KMS-11 (cell line): Measurements from ENCODE around the gene FLYWCH1.
A peak's percentile ranks its signal among the peaks of the same experiment; 100 is the strongest.
"Not testable (repeated sequence)": the region's sequence is repeated elsewhere in the genome, so short reads cannot be mapped to it uniquely, and the experiment has no call there.

Source experiments
- H2AFZ ChIP-seq: fragments of 200-600 bp; sonication (generic); 2 replicates; pipeline ENCODE4 v1.6.1; 2016; ENCODE audit warnings: antibody characterized with exemption, mixed run types, low read depth
- H3K27ac ChIP-seq: fragments of 200-600 bp; sonication (generic); 2 replicates; pipeline ENCODE4 v1.6.1; 2016; ENCODE audit warnings: mild to moderate bottlenecking, mixed run types
- H3K27me3 ChIP-seq: fragments of 200-600 bp; sonication (generic); 2 replicates; pipeline ENCODE4 v1.6.1; 2017; ENCODE audit warnings: mild to moderate bottlenecking, low read depth, mixed run types, moderate library complexity; ENCODE audit not compliant: insufficient read depth
- H3K36me3 ChIP-seq: fragments of 200-600 bp; sonication (generic); 2 replicates; pipeline ENCODE4 v1.6.1; 2017; ENCODE audit warnings: mild to moderate bottlenecking, mixed run types; ENCODE audit not compliant: insufficient read depth
- H3K4me1 ChIP-seq: fragments of 200-600 bp; sonication (generic); 2 replicates; pipeline ENCODE4 v1.6.1; 2016; ENCODE audit warnings: mild to moderate bottlenecking, low read depth, mixed run types; ENCODE audit not compliant: poor library complexity, severe bottlenecking
- H3K4me2 ChIP-seq: fragments of 200-600 bp; sonication (generic); 2 replicates; pipeline ENCODE4 v1.7.0; 2016; ENCODE audit warnings: mild to moderate bottlenecking, mixed run types
- H3K4me3 ChIP-seq: fragments of 200-600 bp; sonication (generic); IDR thresholded peaks from 2 replicates; pipeline ENCODE4 v1.6.1; 2017; ENCODE audit warnings: low read depth, low read length, mixed read lengths; ENCODE audit not compliant: insufficient read depth
- H3K79me2 ChIP-seq: fragments of 200-600 bp; sonication (generic); 2 replicates; pipeline ENCODE4 v1.6.1; 2016; ENCODE audit warnings: low read depth, mixed run types; ENCODE audit not compliant: insufficient read depth
- H3K9ac ChIP-seq: fragments of 200-600 bp; sonication (generic); 2 replicates; pipeline ENCODE4 v1.6.1; 2016; ENCODE audit warnings: mild to moderate bottlenecking, mixed run types
- H4K20me1 ChIP-seq: fragments of 200-600 bp; sonication (generic); 2 replicates; pipeline ENCODE4 v1.6.1; 2016; ENCODE audit warnings: mild to moderate bottlenecking, mixed run types; ENCODE audit not compliant: insufficient read depth
- TF ChIP-seq, protein P1 (sequence below): fragments of 200-600 bp; sonication (generic); conservative IDR thresholded peaks from 2 replicates; pipeline ENCODE4 v1.6.1; 2017; ENCODE audit warnings: low read depth, mild to moderate bottlenecking, antibody characterized with exemption, low read length, moderate library complexity, mixed read lengths

FLYWCH1 gene

DNA sequence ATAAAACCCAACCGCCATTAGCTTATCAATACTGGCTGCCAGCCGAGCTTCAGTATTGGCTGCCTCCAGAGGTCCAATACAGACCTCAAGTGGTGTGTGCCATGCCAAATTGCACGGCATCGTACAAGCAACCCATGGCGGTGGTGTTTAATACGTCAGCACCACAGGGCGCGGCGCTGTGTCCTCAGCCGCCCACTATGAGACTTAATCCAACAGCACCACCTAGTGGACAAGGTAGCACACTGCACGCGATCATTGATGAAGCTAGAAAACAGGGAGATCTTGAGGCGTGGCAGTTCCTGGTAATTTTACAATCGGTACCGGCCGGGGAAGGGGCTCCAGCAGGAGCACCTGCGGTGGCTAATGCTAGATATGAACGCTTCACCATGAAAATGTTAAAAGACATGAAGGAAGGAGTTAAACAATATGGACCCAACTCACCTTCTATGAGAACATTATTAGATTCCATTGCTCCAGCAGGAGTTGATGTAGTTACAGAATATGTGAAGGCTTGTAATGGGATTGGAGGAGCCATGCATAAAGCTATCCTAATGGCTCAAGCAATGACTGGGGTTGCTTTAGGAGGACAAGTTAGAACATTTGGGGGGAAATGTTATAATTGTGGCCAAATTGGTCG is 15.4 kb downstream of the FLYWCH1 start:
- H3K27ac ChIP-seq: no peak overlapping the region
- H2AFZ ChIP-seq: 0 out of 2 replicates have a peak overlapping the region, but pooled peaks have one; percentile 19
- H4K20me1 ChIP-seq: no peaks in the 10 kb centered on the region
- H3K79me2 ChIP-seq: no peaks in the 10 kb centered on the region
- H3K4me1 ChIP-seq: peaks cover 14% of the 10 kb centered on the region
- H3K4me2 ChIP-seq: peak overlapping the region; percentile 40
- TF ChIP-seq, protein P1, sequence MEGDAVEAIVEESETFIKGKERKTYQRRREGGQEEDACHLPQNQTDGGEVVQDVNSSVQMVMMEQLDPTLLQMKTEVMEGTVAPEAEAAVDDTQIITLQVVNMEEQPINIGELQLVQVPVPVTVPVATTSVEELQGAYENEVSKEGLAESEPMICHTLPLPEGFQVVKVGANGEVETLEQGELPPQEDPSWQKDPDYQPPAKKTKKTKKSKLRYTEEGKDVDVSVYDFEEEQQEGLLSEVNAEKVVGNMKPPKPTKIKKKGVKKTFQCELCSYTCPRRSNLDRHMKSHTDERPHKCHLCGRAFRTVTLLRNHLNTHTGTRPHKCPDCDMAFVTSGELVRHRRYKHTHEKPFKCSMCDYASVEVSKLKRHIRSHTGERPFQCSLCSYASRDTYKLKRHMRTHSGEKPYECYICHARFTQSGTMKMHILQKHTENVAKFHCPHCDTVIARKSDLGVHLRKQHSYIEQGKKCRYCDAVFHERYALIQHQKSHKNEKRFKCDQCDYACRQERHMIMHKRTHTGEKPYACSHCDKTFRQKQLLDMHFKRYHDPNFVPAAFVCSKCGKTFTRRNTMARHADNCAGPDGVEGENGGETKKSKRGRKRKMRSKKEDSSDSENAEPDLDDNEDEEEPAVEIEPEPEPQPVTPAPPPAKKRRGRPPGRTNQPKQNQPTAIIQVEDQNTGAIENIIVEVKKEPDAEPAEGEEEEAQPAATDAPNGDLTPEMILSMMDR: peak; percentile 99
- H3K9ac ChIP-seq: no peak overlapping the region
- H3K36me3 ChIP-seq: no peaks in the 10 kb centered on the region
- H3K4me3 ChIP-seq: no peak overlapping the region
- no peaks in the 10 kb centered on the region for H3K27me3 ChIP-seq

DNA sequence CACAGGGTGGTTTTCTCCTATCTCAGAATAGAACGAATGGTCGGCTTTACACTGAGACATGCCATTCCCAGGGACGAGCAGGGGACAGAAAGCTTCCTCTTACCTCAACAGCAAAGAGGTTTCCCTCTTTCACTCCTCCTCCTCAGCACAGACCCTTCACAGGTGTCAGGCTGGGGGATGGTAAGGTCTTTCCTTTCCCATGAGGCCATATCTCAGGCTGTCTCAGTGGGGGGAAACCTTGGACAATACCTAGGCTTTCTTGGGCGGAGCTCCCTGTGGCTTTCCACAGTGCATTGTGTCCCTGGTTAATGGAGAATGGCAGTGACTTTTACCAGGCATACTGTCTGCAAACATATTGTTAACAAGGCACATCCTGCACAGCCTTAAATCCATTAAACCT is 16.4 kb downstream of the FLYWCH1 start:
- H3K9ac ChIP-seq, H3K4me3 ChIP-seq, H3K27ac ChIP-seq, H3K4me2 ChIP-seq, H3K79me2 ChIP-seq, H2AFZ ChIP-seq, H3K36me3 ChIP-seq, H3K27me3 ChIP-seq, H4K20me1 ChIP-seq: not testable (repeated sequence)
- peaks cover 14% of the 10 kb centered on the region for H3K4me1 ChIP-seq

DNA sequence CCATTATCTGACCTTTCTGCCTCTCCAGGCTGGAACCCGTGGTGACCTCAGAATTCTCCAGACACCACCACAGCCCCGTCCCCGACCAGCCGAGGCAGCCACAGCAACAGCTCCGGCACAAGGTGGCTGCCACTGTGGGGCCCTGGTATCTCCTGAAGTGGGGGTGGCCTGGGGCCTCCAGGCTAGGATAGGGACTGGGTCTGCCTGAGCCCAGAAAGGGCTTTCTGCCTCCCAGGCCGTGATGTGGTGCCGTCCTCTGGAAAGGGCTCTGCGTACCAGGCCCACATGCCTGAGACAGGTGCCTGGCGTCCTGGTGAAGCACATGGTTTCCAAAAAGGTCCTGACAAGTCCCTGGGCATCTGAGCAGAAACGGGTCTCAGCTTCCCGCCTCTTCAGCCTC is 17.1 kb downstream of the FLYWCH1 start:
- Histone ChIP-seq H3K27ac (no peak overlapping the region), H4K20me1 (no peaks in the 10 kb centered on the region), H3K4me2 (no peak overlapping the region), H2AFZ (no peak overlapping the region), H3K9ac (no peak overlapping the region), H3K27me3 (no peaks in the 10 kb centered on the region), H3K36me3 (no peaks in the 10 kb centered on the region), H3K4me3 (no peak overlapping the region), H3K79me2 (no peaks in the 10 kb centered on the region), H3K4me1 (peaks cover 14% of the 10 kb centered on the region)
- TF ChIP-seq, protein P1: no peak

GRCh38 chr16:2929693-2930092 is 18.0 kb downstream of the FLYWCH1 start:
- Histone ChIP-seq H3K36me3 (no peaks in the 10 kb centered on the region), H3K79me2 (no peaks in the 10 kb centered on the region), H3K4me1 (peaks cover 14% of the 10 kb centered on the region), H3K27me3 (no peaks in the 10 kb centered on the region), H2AFZ (no peak overlapping the region), H4K20me1 (no peaks in the 10 kb centered on the region), H3K27ac (no peak overlapping the region), H3K9ac (no peak overlapping the region), H3K4me2 (no peak overlapping the region), H3K4me3 (no peak overlapping the region)
- TF ChIP-seq, protein P1: no peak

GRCh38 chr16:2930236-2930635 is 18.5 kb downstream of the FLYWCH1 start:
- Histone ChIP-seq H2AFZ (no peak overlapping the region), H3K4me2 (no peak overlapping the region), H4K20me1 (no peaks in the 10 kb centered on the region), H3K9ac (no peak overlapping the region), H3K79me2 (no peaks in the 10 kb centered on the region), H3K27me3 (no peaks in the 10 kb centered on the region), H3K4me1 (peaks cover 14% of the 10 kb centered on the region), H3K27ac (no peak overlapping the region), H3K4me3 (no peak overlapping the region), H3K36me3 (no peaks in the 10 kb centered on the region)
- TF ChIP-seq, protein P1: no peak

GRCh38 chr16:2931231-2931914 is 19.6 kb downstream of the FLYWCH1 start:
- H3K27me3 ChIP-seq, H3K36me3 ChIP-seq, H3K4me3 ChIP-seq, H4K20me1 ChIP-seq, H3K79me2 ChIP-seq, H3K9ac ChIP-seq, H3K27ac ChIP-seq, H3K4me2 ChIP-seq, H2AFZ ChIP-seq: not testable (repeated sequence)
- peaks cover 11% of the 10 kb centered on the region for H3K4me1 ChIP-seq
